ENCODE measurements around the gene CASZ1.

DNA sequence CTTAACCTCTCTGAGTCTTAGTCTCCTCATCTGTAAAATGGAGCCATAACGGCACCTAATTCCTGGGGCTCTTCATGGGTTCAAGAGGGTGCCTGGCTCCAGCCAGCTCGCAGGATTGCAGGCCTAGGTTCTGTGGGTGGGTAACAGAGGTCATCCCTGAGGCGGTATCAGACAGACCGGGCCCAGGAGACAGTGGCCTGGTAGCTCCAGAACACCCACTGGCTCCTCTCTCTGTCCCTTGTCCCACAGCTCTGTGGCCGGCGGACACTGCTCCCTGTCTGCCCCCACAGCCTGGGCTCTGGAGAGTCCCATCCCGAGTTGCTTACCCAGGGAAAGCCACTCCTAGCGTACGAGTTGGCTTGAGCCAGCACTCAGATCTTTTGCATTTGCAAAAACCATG, 171.4 kb downstream of the CASZ1 start:
- TF ChIP-seq POLR2A (IDR thresholded peaks at IDR 0.05) (no peak), EP300 (IDR thresholded peaks at IDR 0.05) (no peak)
- TF ChIP-seq, protein P1, sequence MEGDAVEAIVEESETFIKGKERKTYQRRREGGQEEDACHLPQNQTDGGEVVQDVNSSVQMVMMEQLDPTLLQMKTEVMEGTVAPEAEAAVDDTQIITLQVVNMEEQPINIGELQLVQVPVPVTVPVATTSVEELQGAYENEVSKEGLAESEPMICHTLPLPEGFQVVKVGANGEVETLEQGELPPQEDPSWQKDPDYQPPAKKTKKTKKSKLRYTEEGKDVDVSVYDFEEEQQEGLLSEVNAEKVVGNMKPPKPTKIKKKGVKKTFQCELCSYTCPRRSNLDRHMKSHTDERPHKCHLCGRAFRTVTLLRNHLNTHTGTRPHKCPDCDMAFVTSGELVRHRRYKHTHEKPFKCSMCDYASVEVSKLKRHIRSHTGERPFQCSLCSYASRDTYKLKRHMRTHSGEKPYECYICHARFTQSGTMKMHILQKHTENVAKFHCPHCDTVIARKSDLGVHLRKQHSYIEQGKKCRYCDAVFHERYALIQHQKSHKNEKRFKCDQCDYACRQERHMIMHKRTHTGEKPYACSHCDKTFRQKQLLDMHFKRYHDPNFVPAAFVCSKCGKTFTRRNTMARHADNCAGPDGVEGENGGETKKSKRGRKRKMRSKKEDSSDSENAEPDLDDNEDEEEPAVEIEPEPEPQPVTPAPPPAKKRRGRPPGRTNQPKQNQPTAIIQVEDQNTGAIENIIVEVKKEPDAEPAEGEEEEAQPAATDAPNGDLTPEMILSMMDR (IDR thresholded peaks at IDR 0.05), result no peak

All from stomach (tissue), 4 donors.